HG02981 (cell line): ENCODE data around the gene CHRD.
"Not testable (repeated sequence)": the region's sequence is repeated elsewhere in the genome, so short reads cannot be mapped to it uniquely, and the experiment has no call there.

Experiments used
- ATAC-seq: cut with Tn5 transposase; IDR thresholded peaks from one replicate; pipeline ENCODE4 v1.9.1; 2021; ENCODE audit warnings: mild to moderate bottlenecking, moderate library complexity; ENCODE audit not compliant: unreplicated experiment

The CHRD gene

DNA sequence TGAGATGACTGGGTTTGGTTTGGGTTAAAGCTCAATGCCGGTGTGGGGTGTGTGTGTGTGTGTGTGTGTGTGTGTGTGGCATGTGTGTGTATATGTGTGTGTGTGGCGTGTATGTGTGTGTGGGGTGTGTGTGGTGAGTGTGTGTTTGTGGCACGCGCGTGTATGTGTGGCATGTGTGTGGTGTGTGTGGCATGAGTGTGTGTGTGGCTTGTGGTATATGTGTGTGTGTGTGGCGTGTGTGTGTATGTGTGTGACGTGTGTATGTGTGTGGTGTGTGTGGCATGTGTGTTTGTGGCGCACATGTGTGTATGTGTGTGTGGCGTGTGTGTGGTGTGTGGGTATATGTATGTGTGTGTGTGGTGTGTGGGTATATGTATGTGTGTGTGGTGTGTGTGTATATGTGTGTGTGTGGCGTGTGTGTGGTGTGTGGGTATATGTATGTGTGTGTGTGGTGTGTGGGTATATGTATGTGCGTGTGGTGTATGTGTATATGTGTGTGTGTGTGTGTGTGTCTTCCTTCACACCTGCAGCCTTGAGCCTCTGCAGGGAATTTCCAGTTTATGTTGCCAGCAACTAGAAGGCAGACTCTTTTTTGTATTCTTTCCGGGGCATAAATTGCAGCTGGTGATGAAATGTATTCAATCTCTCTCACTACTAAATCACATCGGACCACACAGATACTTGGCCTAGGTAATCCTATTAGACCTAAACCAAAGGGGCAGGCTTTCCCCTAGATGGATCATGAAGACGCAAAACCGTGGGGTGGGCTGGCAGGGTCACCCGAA is 34.8 kb downstream of the CHRD start:
- ATAC-seq, result no peak

DNA sequence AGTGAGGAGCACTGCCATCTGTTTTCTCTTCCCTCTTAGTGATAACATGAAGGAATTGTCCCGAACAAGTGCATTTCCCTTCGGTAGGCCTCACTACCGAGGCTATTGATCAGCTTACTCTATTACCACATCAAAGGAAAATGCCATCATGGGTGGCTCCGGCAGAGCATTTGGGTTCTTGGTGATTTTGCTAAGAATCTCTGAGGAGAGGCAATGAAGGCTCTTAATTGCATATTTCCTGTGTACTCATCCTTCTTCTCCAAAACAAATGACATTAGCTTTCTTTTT is 35.3 kb downstream of the CHRD start:
- no peak for ATAC-seq

DNA sequence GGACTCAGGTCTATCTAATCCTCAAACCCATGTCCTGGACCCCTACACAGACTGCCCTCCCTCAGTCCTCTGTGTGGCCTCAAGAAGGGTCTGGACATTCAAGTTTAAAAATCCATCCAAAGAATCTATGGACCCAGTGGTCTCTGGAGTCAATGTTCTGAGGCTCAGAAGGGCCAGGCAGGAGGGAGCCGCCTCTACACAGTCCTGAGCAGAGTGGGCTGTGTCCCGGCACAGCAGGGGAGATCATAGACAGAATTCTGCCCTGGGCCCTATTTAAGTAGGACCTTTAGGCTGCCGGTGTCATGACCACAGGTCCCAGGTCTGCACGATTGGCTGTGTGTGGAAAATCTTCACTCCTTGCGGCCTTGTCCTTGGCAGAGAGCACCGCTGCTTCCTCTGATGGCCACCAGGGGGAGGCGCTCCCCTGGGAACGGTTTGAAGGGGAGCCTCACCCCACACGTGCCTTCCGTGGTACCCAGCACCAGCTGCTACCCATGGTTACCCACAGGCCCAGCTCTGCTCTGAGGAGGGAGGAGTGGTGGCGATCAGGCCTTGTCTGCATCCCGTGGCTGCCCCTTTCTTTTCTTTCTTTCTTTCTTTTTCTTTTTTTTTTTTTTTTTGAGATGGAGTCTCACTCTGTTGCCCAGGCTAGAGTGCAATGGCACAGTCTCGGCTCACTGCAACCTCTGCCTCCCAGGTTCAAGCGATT is 37.9 kb downstream of the CHRD start:
- ATAC-seq, result peak; percentile 91

DNA sequence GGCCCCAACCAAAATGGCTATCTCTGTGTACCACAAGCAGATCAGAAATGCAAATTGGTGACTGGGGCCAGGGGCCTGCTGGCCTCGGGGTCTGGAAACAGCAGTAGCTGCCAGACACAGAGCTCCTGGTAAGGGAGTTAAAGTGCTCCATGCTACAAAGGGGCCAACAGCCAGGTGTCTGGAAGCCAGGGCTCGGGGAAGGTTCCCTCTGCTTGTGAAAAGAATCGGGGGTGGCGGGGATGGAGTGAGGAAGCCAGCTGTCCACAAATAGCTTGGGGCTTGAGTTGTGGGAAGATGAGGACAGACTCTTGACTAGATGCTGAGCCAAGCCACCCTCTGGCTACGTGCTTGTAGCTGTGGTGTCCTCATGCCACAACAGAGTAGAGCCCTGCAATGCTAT is 39.3 kb downstream of the CHRD start:
- no peak for ATAC-seq

DNA sequence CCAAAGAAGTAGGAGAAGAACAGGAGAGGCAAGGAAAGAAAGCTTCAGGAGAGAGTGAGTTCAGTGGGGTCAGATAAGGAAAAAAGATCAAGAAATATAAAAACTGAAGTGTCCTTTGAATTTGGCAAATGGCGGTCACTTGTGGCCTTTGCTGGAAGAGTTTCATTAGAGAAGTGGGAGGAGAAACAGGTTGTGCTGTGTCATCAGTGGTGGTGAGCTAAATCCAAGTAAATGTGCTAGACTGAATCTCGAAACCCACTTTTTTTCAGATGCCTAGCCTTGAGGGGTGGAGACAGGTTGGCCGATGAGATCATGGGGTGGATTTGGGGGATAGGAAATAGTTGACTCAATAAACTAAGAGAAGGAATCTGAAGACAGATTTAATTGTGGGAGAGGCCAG is 43.7 kb downstream of the CHRD start:
- no peak for ATAC-seq

DNA sequence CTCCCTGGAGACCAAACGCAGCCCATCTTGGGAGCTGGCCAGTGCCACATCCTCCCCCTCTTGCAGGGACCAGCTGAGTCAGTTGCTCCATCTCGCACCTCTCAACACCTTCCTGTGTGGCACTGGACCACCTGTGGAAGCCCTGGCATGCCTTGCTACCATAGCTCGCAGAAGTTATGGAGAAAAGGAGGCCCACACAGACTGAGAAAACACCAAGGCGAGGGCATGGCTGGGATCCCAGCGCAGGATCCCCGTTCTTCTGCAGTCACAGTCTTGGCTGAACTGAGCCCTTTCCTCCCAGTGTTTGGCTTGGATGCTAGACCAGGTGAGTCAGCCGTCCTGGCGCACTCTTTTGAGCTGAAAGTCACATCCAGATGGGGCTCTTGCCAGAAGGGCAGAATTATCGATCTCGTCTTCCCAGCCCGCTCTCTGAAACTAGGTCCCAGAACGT is 46.9 kb downstream of the CHRD start:
- ATAC-seq, result no peak

DNA sequence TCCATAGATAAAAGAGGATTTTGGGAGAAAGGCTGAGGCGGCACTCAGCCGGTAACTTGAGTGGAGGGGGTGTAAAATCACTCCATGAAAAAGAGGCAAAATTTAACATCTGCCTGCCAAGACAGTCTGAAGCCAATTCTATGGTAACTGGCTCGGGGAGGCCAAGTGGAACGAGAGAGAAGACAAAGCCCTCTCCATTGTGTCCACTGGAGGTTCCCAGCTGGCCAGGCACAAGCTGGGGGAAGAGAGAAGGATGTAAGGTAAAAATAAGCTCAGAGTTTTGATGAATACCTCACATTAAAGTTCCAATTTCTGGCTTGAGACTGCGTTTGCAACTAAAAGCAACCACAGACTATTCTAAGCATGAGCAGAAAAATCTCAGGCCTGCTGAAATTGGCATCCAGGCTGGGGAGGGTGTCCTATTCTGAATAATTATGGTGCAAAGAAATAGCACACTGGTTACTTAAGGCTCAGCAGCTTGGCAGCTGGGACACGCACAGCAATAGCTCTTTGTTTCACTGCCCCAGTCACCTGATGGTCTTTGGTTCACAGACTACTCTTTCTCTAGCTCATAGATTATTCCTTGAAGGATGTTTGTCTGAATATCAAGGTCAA is 48.8 kb downstream of the CHRD start:
- ATAC-seq, result no peak

DNA sequence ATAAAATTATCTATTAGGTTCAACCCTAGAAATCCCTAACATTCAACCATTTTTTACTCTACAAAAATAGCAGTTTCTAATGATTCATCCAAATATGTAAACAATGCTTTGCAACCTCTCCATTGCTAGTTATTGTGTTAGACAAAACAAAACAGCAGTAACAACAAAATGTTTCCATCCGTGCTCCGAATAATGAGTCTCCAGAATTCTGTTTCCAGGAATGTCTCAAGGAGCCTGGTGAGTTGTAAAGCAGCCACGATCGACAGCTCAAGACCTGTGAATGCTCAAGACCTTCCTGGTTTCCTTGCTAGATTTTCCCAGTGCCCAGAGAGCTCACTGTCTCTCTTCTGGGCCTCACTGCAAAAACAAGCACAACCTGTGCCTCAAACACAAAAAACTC is 49.9 kb downstream of the CHRD start:
- ATAC-seq, result no peak

DNA sequence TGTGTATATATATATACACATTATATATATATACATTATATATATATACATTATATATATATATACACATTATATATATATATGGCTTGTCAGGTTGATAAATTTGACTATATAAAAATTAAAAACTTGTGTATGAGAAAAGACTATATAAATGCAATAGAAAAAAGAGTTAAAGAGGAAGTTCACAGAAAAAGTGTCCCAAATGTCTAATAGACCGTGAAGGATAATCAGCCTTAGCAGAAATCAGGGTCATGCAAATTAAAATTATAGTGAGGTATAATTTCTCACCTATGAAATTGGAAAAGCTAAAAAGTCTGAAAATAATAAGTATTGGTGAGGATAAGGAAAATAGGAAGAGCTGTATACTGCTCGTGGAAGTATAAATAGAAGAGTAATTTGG is 51.1 kb downstream of the CHRD start:
- ATAC-seq, result no peak

DNA sequence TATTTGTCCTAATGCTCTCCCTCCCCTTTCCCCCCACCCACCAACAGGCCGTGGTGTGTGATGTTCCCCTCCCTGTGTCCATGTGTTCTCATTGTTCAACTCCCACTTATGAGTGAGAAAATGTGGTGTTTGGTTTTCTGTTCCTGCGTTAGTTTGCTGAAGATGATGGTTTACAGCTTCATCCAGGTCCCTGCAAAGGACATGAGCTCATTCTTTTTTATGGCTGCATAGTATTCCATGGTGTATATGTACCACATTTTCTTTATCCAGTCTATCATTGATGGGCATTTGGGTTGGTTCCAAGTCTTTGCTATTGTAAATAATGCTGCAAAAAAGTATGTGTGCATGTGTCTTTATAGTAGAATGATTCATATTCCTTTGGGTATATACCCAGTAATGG is 53.3 kb downstream of the CHRD start:
- ATAC-seq, result not testable (repeated sequence)

DNA sequence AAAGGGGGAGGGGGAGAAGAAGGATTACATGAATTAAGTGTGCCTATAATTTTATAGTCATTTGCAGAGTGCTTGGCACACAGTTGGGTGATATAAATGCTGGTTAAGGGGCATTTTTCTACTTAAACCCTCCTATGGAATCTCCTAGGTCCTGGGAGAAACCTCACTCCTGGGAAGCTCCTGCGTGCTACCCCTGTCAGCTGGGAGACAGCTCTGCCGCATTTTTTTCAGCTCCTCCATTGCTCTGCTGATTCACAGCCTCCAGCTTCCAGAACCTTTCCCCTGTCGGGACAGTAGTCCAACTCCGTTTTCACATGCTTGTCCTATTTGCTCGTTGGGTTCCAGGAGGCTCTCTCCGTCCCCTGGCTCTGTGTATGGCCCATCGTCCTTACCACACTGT is 59.2 kb downstream of the CHRD start:
- ATAC-seq, result no peak
